DND-41 (cell line): ENCODE measurements around the gene PALM3.
"Not testable (repeated sequence)": the region's sequence is repeated elsewhere in the genome, so short reads cannot be mapped to it uniquely, and the experiment has no call there.

Source experiments
- ATAC-seq: fragments of 200-7000 bp; cut with Tn5 transposase; 3 replicates; pipeline ENCODE4 v1.9.1; 2021; ENCODE audit warnings: low read depth; ENCODE audit not compliant: insufficient read depth
- DNase-seq: peaks from one replicate; pipeline ENCODE4 v3.0.0-alpha.2; 2020
- H2AFZ ChIP-seq: 2 replicates; pipeline ENCODE4 v1.6.0; 2012; ENCODE audit warnings: low read depth, low read length
- H3K27ac ChIP-seq: 2 replicates; pipeline ENCODE4 v1.5.1; 2012; ENCODE audit warnings: low read length, inconsistent platforms
- H3K27me3 ChIP-seq: fragments of 200-600 bp; sonication (generic); 2 replicates; pipeline ENCODE4 v1.6.0; 2012; ENCODE audit warnings: low read length, mild to moderate bottlenecking, inconsistent platforms; ENCODE audit not compliant: insufficient read depth, poor library complexity
- H3K36me3 ChIP-seq: 2 replicates; pipeline ENCODE4 v1.5.1; 2012; ENCODE audit warnings: low read length, inconsistent platforms; ENCODE audit not compliant: insufficient read depth
- H3K4me1 ChIP-seq: 2 replicates; pipeline ENCODE4 v1.5.1; 2012; ENCODE audit warnings: mild to moderate bottlenecking, low read length; ENCODE audit not compliant: insufficient read depth
- H3K4me2 ChIP-seq: 2 replicates; pipeline ENCODE4 v1.6.0; 2012; ENCODE audit warnings: mild to moderate bottlenecking, moderate library complexity, low read length, inconsistent platforms; ENCODE audit not compliant: insufficient read depth
- H3K4me3 ChIP-seq, 2 experiments: fragments of 200-600 bp in 1 of 2; shearing (Covaris generic) in 1 of 2; 2 replicates each; pipeline ENCODE4 v1.5.1; 2012 to 2016; ENCODE audit warnings: inconsistent platforms in 2 of 2, low read length in 2 of 2, mild to moderate bottlenecking in 2 of 2, low read depth in 1 of 2, moderate library complexity in 1 of 2
- H3K79me2 ChIP-seq: 2 replicates; pipeline ENCODE4 v1.6.0; 2012; ENCODE audit warnings: low read length, inconsistent platforms; ENCODE audit not compliant: insufficient read depth
- H3K9ac ChIP-seq: 2 replicates; pipeline ENCODE4 v1.6.0; 2012; ENCODE audit warnings: low read depth, mild to moderate bottlenecking, inconsistent platforms, low read length, moderate library complexity
- H3K9me3 ChIP-seq: 2 replicates; pipeline ENCODE4 v1.5.1; 2012; ENCODE audit warnings: low read length, moderate library complexity, mild to moderate bottlenecking, inconsistent platforms; ENCODE audit not compliant: insufficient read depth, severe bottlenecking
- H4K20me1 ChIP-seq: 2 replicates; pipeline ENCODE4 v1.6.0; 2012; ENCODE audit warnings: low read length; ENCODE audit not compliant: insufficient read depth
- EZH2 ChIP-seq: IDR thresholded peaks from 3 replicates; pipeline ENCODE4 v1.6.1; 2012; ENCODE audit warnings: borderline replicate concordance, low read depth, mild to moderate bottlenecking, moderate library complexity, low read length, inconsistent platforms; ENCODE audit not compliant: severe bottlenecking
- TF ChIP-seq, protein P1 (sequence below): IDR thresholded peaks from 2 replicates; pipeline ENCODE4 v1.5.1; 2012; ENCODE audit warnings: borderline replicate concordance, low read length, moderate library complexity, mild to moderate bottlenecking; ENCODE audit not compliant: poor library complexity, severe bottlenecking; ENCODE audit errors: extremely low read depth

Gene PALM3

DNA sequence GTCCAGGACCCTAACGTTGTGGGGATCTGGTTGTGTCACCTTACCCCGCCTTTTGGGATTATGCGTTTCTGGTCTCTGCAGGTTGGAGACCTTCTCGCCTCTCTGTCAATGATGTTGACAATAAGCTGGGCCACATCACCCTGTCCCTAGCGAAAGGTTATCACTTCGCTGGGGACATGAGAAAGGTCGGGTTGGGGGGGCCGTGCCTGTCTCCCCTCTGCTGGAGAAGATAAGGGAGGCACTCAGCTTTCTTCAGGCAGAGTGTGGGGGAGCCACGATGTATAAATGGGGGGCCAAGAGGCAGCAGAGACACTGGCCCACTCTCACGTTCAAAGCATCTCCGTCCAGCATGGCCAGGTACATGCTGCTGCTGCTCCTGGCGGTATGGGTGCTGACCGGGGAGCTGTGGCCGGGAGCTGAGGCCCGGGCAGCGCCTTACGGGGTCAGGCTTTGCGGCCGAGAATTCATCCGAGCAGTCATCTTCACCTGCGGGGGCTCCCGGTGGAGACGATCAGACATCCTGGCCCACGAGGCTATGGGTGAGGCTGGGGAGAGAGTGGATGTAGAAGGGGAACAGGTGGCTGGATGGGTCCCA, 33.9 kb downstream of the PALM3 start, which contains the start of gene RLN3:
RLN3 (plus strand) TSS at position 293 of the 595 bp plus-strand sequence; CDS start at position 350, 57 bp downstream.
- Histone ChIP-seq H2AFZ (no peak within 1 kb of the TSS), H3K27ac (no peak within 1 kb of the TSS), H3K4me3 (no peak within 1 kb of the TSS), H3K9ac (no peak within 1 kb of the TSS), H3K9me3 (no peaks in the 10 kb centered on the region), H3K79me2 (peaks cover 8% of the 10 kb centered on the region), H3K4me2 (no peak within 1 kb of the TSS), H4K20me1 (peaks cover 3% of the 10 kb centered on the region; the same call in 1 of the 2 replicates), H3K27me3 (no peaks in the 10 kb centered on the region), H3K36me3 (0 out of 2 replicates have a peak, but pooled peaks cover 6% of the 10 kb centered on the region), H3K4me1 (peaks cover 22% of the 10 kb centered on the region)
- DNase-seq: no peak
- TF ChIP-seq EZH2: no peak
- TF ChIP-seq, protein P1, sequence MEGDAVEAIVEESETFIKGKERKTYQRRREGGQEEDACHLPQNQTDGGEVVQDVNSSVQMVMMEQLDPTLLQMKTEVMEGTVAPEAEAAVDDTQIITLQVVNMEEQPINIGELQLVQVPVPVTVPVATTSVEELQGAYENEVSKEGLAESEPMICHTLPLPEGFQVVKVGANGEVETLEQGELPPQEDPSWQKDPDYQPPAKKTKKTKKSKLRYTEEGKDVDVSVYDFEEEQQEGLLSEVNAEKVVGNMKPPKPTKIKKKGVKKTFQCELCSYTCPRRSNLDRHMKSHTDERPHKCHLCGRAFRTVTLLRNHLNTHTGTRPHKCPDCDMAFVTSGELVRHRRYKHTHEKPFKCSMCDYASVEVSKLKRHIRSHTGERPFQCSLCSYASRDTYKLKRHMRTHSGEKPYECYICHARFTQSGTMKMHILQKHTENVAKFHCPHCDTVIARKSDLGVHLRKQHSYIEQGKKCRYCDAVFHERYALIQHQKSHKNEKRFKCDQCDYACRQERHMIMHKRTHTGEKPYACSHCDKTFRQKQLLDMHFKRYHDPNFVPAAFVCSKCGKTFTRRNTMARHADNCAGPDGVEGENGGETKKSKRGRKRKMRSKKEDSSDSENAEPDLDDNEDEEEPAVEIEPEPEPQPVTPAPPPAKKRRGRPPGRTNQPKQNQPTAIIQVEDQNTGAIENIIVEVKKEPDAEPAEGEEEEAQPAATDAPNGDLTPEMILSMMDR: no peak
- no peak for ATAC-seq

DNA sequence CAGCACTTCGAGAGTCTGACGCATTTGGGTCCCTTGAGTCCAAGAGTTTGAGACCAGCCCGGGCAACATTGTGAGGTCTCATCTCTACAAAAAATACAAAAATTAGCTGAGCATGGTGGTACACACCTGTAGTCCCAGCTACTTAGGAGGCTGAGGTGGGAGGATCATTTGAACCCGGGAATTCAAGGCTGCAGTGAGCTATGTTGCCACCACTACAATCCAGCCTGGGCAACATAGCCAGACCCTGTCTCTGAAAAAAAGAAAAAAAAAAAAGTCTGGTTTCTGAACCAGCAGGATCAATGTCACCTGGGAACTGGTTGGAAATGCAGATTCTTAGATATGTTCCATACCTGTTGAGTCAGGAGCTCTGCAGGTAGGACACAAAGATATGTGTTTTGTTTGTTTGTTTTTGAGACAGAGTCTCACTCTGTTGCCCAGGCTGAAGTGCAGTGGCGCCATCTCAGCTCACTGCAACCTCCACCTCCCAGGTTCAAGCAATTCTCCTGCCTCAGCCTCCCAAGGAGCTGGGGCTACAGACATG, 35.2 kb downstream of the PALM3 start:
- DNase-seq, H3K4me2 ChIP-seq, H3K9me3 ChIP-seq, H3K27ac ChIP-seq, H3K79me2 ChIP-seq, H2AFZ ChIP-seq, H4K20me1 ChIP-seq, H3K27me3 ChIP-seq, H3K9ac ChIP-seq, H3K4me3 ChIP-seq, H3K36me3 ChIP-seq, ATAC-seq: not testable (repeated sequence)
- H3K4me1 ChIP-seq: peaks cover 14% of the 10 kb centered on the region

DNA sequence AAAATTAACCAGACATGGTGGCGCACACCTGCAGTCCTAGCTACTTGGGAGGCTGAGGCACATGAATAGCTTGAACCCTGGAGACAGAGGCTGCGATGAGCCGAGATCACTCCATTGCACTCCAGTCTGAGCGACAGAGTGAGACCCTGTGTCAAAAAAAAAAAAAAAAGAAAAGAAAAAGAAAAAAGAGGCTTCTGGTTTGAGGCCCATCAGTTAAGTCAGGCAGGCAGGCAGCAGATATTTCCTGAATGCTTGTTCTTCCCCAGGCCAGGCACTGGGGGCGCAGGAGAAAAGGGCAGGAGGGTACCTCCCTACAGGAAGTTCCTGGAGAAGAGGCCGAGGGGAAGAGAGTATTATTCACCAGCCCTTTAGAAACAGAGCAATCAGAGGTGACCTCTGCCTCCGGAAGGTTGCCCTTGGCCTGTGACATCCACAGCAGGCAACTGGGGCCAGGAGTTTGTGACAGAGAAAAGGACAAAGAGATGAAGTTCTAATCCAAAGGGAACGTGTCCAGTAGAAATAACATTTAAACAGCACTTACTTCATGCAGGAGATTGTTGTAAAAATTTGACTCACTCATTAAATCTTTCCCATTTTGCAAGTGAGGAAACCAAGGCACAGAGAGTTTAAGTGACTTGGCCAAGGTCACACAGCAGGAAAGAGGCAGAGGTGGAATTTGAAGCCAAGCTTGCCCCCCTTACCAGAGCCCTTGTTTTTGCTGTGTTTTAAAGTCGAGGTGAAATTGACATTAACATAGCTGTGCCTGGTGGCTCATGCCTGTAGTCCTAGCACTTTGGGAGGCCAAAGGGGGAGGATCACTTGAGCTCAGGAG, 38.3 kb downstream of the PALM3 start:
- Histone ChIP-seq H3K4me3 (no peak overlapping the region), H4K20me1 (no peaks in the 10 kb centered on the region), H3K36me3 (0 out of 2 replicates have a peak, but pooled peaks cover 6% of the 10 kb centered on the region), H3K27me3 (no peaks in the 10 kb centered on the region), H3K79me2 (no peaks in the 10 kb centered on the region), H3K9me3 (no peaks in the 10 kb centered on the region), H3K9ac (no peak overlapping the region), H3K4me1 (no peaks in the 10 kb centered on the region), H3K27ac (no peak overlapping the region), H3K4me2 (no peak overlapping the region), H2AFZ (no peak overlapping the region)
- TF ChIP-seq EZH2: no peak
- TF ChIP-seq, protein P1: no peak
- DNase-seq (no peak), ATAC-seq (no peak)

DNA sequence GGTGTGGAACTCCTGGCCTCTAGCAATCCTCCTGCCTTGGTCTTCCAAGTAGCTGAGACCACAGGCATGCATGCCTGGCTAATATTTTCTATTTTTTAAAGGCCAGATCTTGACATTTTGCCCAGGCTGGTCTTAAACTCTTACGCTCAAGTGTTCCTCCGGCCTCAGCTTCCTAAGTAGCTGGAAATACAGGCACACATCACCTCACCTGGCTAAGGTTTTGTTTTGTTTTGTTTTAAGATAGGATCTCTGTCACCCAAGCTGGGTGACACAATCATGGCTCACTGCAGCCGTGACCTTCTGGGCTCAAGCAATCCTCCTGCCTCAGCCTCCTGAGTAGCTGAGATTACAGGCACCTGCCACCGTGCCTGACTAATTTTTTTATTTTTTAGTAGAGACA, 39.4 kb downstream of the PALM3 start:
- H3K4me2 ChIP-seq: no peak overlapping the region
- no peaks in the 10 kb centered on the region for H3K36me3 ChIP-seq
- ATAC-seq (no peak), DNase-seq (no peak)
- H3K27me3 ChIP-seq: no peaks in the 10 kb centered on the region
- H3K79me2 ChIP-seq: no peaks in the 10 kb centered on the region
- no peaks in the 10 kb centered on the region for H3K4me1 ChIP-seq
- no peak for TF ChIP-seq EZH2
- TF ChIP-seq, protein P1: no peak
- no peak overlapping the region for H3K9ac ChIP-seq
- H3K27ac ChIP-seq: no peak overlapping the region
- no peaks in the 10 kb centered on the region for H3K9me3 ChIP-seq
- H3K4me3 ChIP-seq: no peak overlapping the region
- H2AFZ ChIP-seq: no peak overlapping the region
- H4K20me1 ChIP-seq: no peaks in the 10 kb centered on the region
